ES-I3 (cell line): ENCODE measurements around the gene COA8.

Experiments
- H3K36me3 ChIP-seq: 2 replicates; pipeline ENCODE4 v1.6.1; 2013; ENCODE audit warnings: mild to moderate bottlenecking, low read length, control low read depth, moderate library complexity; ENCODE audit not compliant: insufficient read depth
- H3K4me1 ChIP-seq: 2 replicates; pipeline ENCODE4 v1.6.1; 2013; ENCODE audit warnings: mild to moderate bottlenecking, control low read depth, low read length; ENCODE audit not compliant: insufficient read depth
- H3K9ac ChIP-seq: 2 replicates; pipeline ENCODE4 v1.6.1; 2013; ENCODE audit warnings: low read depth, mild to moderate bottlenecking, low read length, moderate library complexity
- H3K9me3 ChIP-seq: 2 replicates; pipeline ENCODE4 v1.6.1; 2013; ENCODE audit warnings: mild to moderate bottlenecking, low read length, moderate library complexity; ENCODE audit not compliant: control insufficient read depth, insufficient read depth

The COA8 gene, protein sequence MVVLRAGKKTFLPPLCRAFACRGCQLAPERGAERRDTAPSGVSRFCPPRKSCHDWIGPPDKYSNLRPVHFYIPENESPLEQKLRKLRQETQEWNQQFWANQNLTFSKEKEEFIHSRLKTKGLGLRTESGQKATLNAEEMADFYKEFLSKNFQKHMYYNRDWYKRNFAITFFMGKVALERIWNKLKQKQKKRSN

DNA sequence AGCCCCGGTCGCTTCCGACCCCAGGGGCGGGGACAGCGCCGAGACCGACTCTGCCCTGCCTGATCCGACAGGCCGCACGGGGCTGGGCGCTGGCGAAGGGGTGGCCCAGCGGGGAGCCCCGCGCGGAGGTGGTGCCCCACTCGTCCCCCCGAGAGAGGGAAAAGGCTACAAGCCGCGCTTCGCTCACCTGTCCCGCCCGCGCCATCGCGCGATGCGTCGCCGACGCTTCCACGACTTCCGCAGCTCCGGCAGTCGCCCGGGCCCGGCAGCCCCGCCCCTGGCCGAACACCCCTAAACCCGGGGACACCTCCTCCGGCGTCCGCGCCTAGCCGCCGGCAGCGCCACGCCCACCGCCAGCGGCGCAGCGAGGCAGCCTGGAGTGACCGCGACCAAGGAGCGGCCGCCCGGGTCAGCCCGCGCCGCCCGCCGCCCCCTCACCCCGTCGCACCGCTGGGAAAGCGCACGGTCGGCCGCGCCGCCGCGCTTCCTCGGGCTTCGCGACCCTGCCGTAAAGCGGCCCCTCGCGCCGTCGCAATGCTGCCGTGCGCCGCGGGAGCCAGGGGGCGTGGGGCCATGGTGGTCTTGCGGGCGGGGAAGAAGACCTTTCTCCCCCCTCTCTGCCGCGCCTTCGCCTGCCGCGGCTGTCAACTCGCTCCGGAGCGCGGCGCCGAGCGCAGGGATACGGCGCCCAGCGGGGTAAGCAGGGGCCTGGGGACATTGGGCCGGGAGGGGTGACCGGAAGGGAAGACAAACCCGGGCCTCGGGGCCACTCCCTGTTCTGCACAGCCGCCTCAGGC is at the start of gene COA8, which contains the start of gene BAG5:
TSS of gene COA8 (plus strand) at position 532 of the 797 bp plus-strand sequence. CDS start at position 574, 42 bp downstream.
TSS of gene BAG5 (minus strand) at position 229 of the 797 bp plus-strand sequence. CDS start 1,493 bp downstream, outside the sequence.
- H3K4me1 ChIP-seq: no peaks in the 10 kb centered on the region; the same call in 1 of the 2 replicates
- no peaks in the 10 kb centered on the region for H3K9me3 ChIP-seq
- no peaks in the 10 kb centered on the region; the same call in 1 of the 2 replicates for H3K36me3 ChIP-seq
- peak within 1 kb of the TSS; percentile 98 for H3K9ac ChIP-seq

DNA sequence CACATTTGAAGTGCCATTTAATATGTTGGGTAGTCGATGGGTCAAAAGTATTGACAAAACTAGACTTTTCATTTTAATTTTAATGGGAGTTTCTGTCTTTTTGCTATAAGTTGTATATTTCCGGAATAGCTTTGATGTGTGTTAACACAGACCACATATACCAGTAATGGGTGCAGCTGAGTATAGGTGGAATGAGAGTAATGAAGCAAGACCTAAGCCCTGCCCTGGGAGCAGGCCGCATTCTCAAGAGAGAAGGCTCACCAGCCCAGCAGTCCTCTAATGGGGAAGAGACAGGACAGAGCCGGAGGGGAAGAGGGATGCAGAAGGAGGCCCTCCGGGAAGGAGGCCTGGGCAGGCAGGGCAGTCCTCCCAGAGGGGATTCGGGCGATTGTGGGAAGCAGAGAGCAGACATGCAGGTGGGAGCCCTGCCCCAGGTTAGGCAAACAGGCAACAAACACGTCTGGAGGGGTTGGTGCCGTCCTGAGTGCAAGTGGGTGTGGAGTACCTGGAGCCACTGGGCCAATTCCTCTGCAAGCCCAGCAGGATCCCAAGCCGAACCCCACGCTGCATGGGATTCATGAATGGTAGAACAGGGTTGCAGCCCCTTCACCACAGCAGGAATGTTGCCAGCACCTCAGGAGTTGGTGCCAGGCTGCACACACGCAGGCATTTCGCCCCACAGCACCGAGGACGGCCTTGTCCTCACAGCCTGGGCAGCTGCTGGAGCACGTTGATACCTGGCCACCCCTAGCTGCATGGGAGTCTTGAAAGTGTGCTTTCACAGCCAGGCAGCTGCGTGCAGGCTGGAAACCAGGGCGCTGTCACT is 48.0 kb upstream of the COA8 start:
- Histone ChIP-seq H3K9ac (no peak overlapping the region), H3K9me3 (no peaks in the 10 kb centered on the region), H3K4me1 (peaks cover 8% of the 10 kb centered on the region), H3K36me3 (no peaks in the 10 kb centered on the region; the same call in 1 of the 2 replicates)

GRCh38 chr14:103516426-103517173 is 46.2 kb upstream of the COA8 start:
- H3K9ac ChIP-seq: no peak overlapping the region
- no peaks in the 10 kb centered on the region for H3K36me3 ChIP-seq
- H3K9me3 ChIP-seq: no peaks in the 10 kb centered on the region
- H3K4me1 ChIP-seq: peaks cover 8% of the 10 kb centered on the region

DNA sequence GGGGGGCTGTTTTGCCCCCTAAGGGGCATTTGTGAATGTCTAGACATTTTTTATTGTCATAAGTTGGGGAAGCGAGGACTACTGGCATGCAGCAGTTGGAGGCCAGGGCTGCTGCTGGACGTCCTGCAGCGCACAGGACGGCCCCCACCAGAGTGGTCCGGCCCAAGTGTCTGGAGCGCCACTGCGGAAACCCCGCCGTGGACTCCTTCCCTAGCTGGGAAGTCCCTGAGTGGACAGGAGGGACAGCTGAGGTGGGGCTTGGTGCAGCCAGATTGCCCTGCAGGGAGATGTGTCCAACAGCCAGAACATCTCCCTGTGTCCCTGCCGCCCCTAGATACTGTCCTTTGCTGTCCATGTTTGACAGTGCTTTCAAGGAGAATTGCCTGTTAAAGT is 45.6 kb upstream of the COA8 start:
- H3K9me3 ChIP-seq: no peaks in the 10 kb centered on the region
- peaks cover 8% of the 10 kb centered on the region for H3K4me1 ChIP-seq
- no peak overlapping the region for H3K9ac ChIP-seq
- H3K36me3 ChIP-seq: no peaks in the 10 kb centered on the region

- Histone ChIP-seq H3K4me1 (peaks cover 8% of the 10 kb centered on the region), H3K9me3 (no peaks in the 10 kb centered on the region), H3K9ac (no peak overlapping the region), H3K36me3 (no peaks in the 10 kb centered on the region)
Observed at GRCh38 chr14:103517721-103518421, 44.9 kb upstream of the COA8 start.

DNA sequence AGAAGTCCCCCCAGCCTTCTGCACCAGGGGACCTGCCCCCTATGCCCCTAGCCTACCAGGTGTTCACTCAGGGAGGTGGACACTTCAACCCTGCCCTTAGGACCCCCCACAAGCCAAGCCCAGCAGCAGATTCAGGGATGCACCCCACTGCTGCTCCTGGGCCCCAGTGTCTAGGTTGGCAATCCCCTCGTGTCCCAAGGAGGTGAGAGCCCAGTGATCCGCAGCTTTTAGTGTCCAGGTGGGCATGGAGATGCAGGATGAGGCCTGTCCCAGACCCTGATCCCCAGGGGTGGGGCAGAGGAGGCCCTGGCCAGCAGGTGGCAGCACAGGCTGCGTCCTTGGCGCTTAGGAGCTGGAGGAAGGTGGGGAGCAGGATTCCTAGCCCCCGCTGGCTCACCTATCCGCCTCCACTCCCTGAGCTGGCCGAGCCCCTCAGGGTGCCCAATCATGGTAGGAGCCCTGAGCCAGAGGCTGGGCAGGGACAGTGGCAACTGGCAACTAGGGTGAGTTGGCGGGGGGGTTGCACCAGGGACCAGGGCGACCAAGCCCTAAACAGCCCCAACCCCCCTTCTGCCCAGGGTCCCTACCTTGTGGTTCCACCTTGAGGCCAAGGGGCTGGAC is 44.2 kb upstream of the COA8 start:
- Histone ChIP-seq H3K4me1 (peaks cover 8% of the 10 kb centered on the region), H3K36me3 (no peaks in the 10 kb centered on the region), H3K9ac (no peak overlapping the region), H3K9me3 (no peaks in the 10 kb centered on the region)

DNA sequence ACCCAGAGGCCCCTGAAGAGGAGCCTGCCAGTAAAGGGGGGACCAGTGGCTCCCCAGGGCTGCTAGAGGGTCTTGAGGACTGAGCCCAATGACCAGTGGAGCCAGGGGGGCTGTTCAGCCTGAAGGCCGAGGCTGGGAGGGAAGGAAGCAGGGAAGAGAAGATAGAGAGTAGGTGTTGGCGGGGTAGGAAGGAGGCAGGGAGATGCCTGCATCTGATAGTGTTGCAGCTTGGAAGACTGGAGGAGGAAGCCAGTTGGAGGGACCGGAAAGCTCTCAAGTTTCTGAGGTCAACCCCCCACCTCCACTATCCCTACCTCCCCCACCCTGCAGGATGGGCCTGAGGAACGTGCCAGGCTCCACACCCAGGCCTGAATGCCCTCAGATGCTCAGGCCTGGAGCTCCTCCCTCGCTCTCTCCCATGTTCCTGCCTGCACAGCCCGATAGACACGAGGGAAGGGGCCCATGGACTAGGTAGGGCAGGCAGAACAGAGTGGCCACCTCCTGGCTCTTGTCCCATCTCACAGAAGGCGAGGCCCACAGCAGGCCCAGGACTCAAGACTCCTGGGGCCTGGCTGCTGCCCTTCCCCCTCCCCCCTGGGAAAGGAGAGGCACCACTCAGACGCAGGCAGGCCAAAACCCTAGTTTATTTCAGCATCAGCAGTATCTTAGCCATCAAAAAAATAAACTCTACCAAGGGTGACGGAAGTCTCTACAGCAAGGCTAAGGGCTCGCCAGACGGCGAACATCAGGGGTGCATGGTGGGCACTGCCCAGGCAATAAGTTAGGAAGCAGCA is 43.5 kb upstream of the COA8 start:
- Histone ChIP-seq H3K9ac (no peak overlapping the region), H3K9me3 (no peaks in the 10 kb centered on the region), H3K36me3 (no peaks in the 10 kb centered on the region), H3K4me1 (peaks cover 8% of the 10 kb centered on the region)

GRCh38 chr14:103519837-103520212 is 42.9 kb upstream of the COA8 start:
- H3K36me3 ChIP-seq: no peaks in the 10 kb centered on the region
- H3K9me3 ChIP-seq: no peaks in the 10 kb centered on the region
- peaks cover 8% of the 10 kb centered on the region for H3K4me1 ChIP-seq
- no peak overlapping the region for H3K9ac ChIP-seq

GRCh38 chr14:103520269-103520656 is 42.5 kb upstream of the COA8 start:
- Histone ChIP-seq H3K4me1 (peaks cover 8% of the 10 kb centered on the region), H3K36me3 (no peaks in the 10 kb centered on the region), H3K9ac (no peak overlapping the region), H3K9me3 (no peaks in the 10 kb centered on the region)

GRCh38 chr14:103520657-103521437 is 41.9 kb upstream of the COA8 start:
- Histone ChIP-seq H3K4me1 (peaks cover 8% of the 10 kb centered on the region), H3K9me3 (no peaks in the 10 kb centered on the region), H3K9ac (peak overlapping the region; percentile 76; the same call in 1 of the 2 replicates), H3K36me3 (no peaks in the 10 kb centered on the region)

GRCh38 chr14:103521438-103521950 is 41.3 kb upstream of the COA8 start:
- H3K36me3 ChIP-seq: no peaks in the 10 kb centered on the region
- peak overlapping the region; percentile 76 for H3K9ac ChIP-seq
- peaks cover 8% of the 10 kb centered on the region for H3K4me1 ChIP-seq
- H3K9me3 ChIP-seq: no peaks in the 10 kb centered on the region
